SK-N-SH treated with all-trans-retinoic acid at 6 μM for 48 hours (cell line): Measurements from ENCODE around the gene PIAS1.

Source experiments
- ATAC-seq: fragments of 200-7000 bp; cut with Tn5 transposase; 3 replicates; pipeline ENCODE4 v1.9.1; 2020; ENCODE audit warnings: mild to moderate bottlenecking, moderate library complexity
- ARNTL ChIP-seq: fragments of 450-650 bp; formaldehyde crosslinking; IDR thresholded peaks from 2 replicates; pipeline ENCODE4 v1.5.0; 2020; ENCODE audit warnings: low read depth, mild to moderate bottlenecking, moderate library complexity, borderline replicate concordance
- BACH2 ChIP-seq: fragments of 250-450 bp; sonication (Bioruptor Pico); IDR thresholded peaks from 2 replicates; pipeline ENCODE4 v1.9.0; 2021; ENCODE audit warnings: mild to moderate bottlenecking, borderline replicate concordance
- CREB5 ChIP-seq: fragments of 250-450 bp; sonication (Bioruptor Pico); IDR thresholded peaks from 2 replicates; pipeline ENCODE4 v1.5.1; 2020; ENCODE audit warnings: low read depth, mild to moderate bottlenecking, moderate library complexity
- CSDC2 ChIP-seq: fragments of 250-450 bp; sonication (Bioruptor Pico); IDR thresholded peaks from 2 replicates; pipeline ENCODE4 v1.5.0; 2020; ENCODE audit warnings: mild to moderate bottlenecking, moderate library complexity
- CSRNP3 ChIP-seq: fragments of 250-450 bp; sonication (Bioruptor Pico); IDR thresholded peaks from 2 replicates; pipeline ENCODE4 v1.5.1; 2021; ENCODE audit warnings: mild to moderate bottlenecking, moderate library complexity
- ESRRG ChIP-seq: fragments of 250-450 bp; sonication (Bioruptor Pico); IDR thresholded peaks from 2 replicates; pipeline ENCODE4 v1.6.1; 2021; ENCODE audit warnings: mild to moderate bottlenecking
- GLIS3 ChIP-seq: fragments of 250-450 bp; sonication (Bioruptor Pico); IDR thresholded peaks from 2 replicates; pipeline ENCODE4 v1.5.0; 2020; ENCODE audit warnings: mild to moderate bottlenecking, moderate library complexity
- ISL1 ChIP-seq: fragments of 250-450 bp; sonication (Bioruptor Pico); IDR thresholded peaks from 2 replicates; pipeline ENCODE4 v2.1.2; 2022; ENCODE audit warnings: mild to moderate bottlenecking, moderate library complexity
- OSR1 ChIP-seq: fragments of 250-450 bp; sonication (Bioruptor Pico); IDR thresholded peaks from 2 replicates; pipeline ENCODE4 v1.8.0; 2022; ENCODE audit warnings: moderate library complexity, mild to moderate bottlenecking, inconsistent platforms
- PATZ1 ChIP-seq: fragments of 250-450 bp; sonication (Bioruptor Pico); IDR thresholded peaks from 2 replicates; pipeline ENCODE4 v1.8.0; 2020; ENCODE audit warnings: mild to moderate bottlenecking, moderate library complexity, borderline replicate concordance
- POU6F1 ChIP-seq: fragments of 250-450 bp; sonication (Bioruptor Pico); IDR thresholded peaks from 2 replicates; pipeline ENCODE4 v1.8.0; 2021; ENCODE audit warnings: low read depth, mild to moderate bottlenecking, moderate library complexity, borderline replicate concordance
- PPARA ChIP-seq: fragments of 250-450 bp; sonication (Bioruptor Pico); IDR thresholded peaks from 2 replicates; pipeline ENCODE4 v1.5.0; 2020; ENCODE audit warnings: mild to moderate bottlenecking, borderline replicate concordance
- SNAI2 ChIP-seq: fragments of 250-450 bp; sonication (Bioruptor Pico); IDR thresholded peaks from 2 replicates; pipeline ENCODE4 v1.5.0; 2020; ENCODE audit warnings: mild to moderate bottlenecking, moderate library complexity
- TCF4 ChIP-seq: fragments of 250-450 bp; sonication (Bioruptor Pico); IDR thresholded peaks from 2 replicates; pipeline ENCODE4 v1.8.0; 2021; ENCODE audit warnings: mild to moderate bottlenecking, moderate library complexity, borderline replicate concordance
- TOX ChIP-seq: fragments of 250-450 bp; sonication (Bioruptor Pico); IDR thresholded peaks from 2 replicates; pipeline ENCODE4 v1.8.0; 2021; ENCODE audit warnings: mild to moderate bottlenecking, moderate library complexity, borderline replicate concordance
- TSHZ2 ChIP-seq: fragments of 250-450 bp; sonication (Bioruptor Pico); IDR thresholded peaks from 2 replicates; pipeline ENCODE4 v1.5.0; 2020; ENCODE audit warnings: mild to moderate bottlenecking, moderate library complexity
- ZFP3 ChIP-seq: fragments of 250-450 bp; sonication (Bioruptor Pico); IDR thresholded peaks from 2 replicates; pipeline ENCODE4 v1.5.0; 2020; ENCODE audit warnings: mild to moderate bottlenecking, moderate library complexity
- ZFP30 ChIP-seq: fragments of 450-650 bp; formaldehyde crosslinking; IDR thresholded peaks from 2 replicates; pipeline ENCODE4 v1.5.0; 2022; ENCODE audit warnings: mild to moderate bottlenecking, moderate library complexity
- ZNF565 ChIP-seq: fragments of 450-650 bp; formaldehyde crosslinking; conservative IDR thresholded peaks from 2 replicates; pipeline ENCODE4 v1.5.0; 2020; ENCODE audit warnings: low read depth, mild to moderate bottlenecking, moderate library complexity
- ZNF70 ChIP-seq: fragments of 450-650 bp; formaldehyde crosslinking; IDR thresholded peaks from 2 replicates; pipeline ENCODE4 v1.5.0; 2020; ENCODE audit warnings: mild to moderate bottlenecking, moderate library complexity
- ZNF8 ChIP-seq: fragments of 450-650 bp; formaldehyde crosslinking; IDR thresholded peaks from 2 replicates; pipeline ENCODE4 v1.5.0; 2020; ENCODE audit warnings: mild to moderate bottlenecking, moderate library complexity

The PIAS1 gene

GRCh38 chr15:68059630-68060029 is 5.5 kb downstream of the PIAS1 start:
- TF ChIP-seq POU6F1 (CRISPR knock-in tag), result no peak
- no peak for TF ChIP-seq ZFP30 (CRISPR knock-in tag)
- no peak for TF ChIP-seq BACH2 (CRISPR knock-in tag)
- no peak for TF ChIP-seq PPARA (CRISPR knock-in tag)
- no peak for TF ChIP-seq CREB5
- no peak for TF ChIP-seq ZNF70 (CRISPR knock-in tag)
- no peak for TF ChIP-seq ISL1 (CRISPR knock-in tag)
- TF ChIP-seq CSDC2 (CRISPR knock-in tag), result no peak
- TF ChIP-seq ESRRG (CRISPR knock-in tag), result no peak
- TF ChIP-seq TOX, result no peak
- no peak for TF ChIP-seq TCF4 (CRISPR knock-in tag)
- no peak for TF ChIP-seq ZNF565
- TF ChIP-seq PATZ1, result no peak
- no peak for ATAC-seq

GRCh38 chr15:68061171-68061570 is 7.1 kb downstream of the PIAS1 start:
- ATAC-seq, result no peak
- no peak for TF ChIP-seq ZFP3 (CRISPR knock-in tag)
- TF ChIP-seq CSRNP3, result no peak
- no peak for TF ChIP-seq ZNF70 (CRISPR knock-in tag)
- no peak for TF ChIP-seq CREB5
- TF ChIP-seq OSR1, result no peak

- ATAC-seq, result no peak
- no peak for TF ChIP-seq SNAI2
- TF ChIP-seq PPARA (CRISPR knock-in tag), result no peak
- TF ChIP-seq GLIS3 (CRISPR knock-in tag), result no peak
- TF ChIP-seq ISL1 (CRISPR knock-in tag), result no peak
- TF ChIP-seq ARNTL (CRISPR knock-in tag), result no peak
- no peak for TF ChIP-seq CREB5
These were observed 7.5 kb downstream of the PIAS1 start for GRCh38 chr15:68061602-68062001.

GRCh38 chr15:68062214-68062613 is 8.1 kb downstream of the PIAS1 start:
- ATAC-seq, result no peak
- TF ChIP-seq GLIS3 (CRISPR knock-in tag), result no peak
- no peak for TF ChIP-seq PATZ1
- TF ChIP-seq TSHZ2, result no peak
- no peak for TF ChIP-seq ZNF70 (CRISPR knock-in tag)
- no peak for TF ChIP-seq ZNF8 (CRISPR knock-in tag)
- TF ChIP-seq ZFP3 (CRISPR knock-in tag), result no peak
- no peak for TF ChIP-seq CSDC2 (CRISPR knock-in tag)
- TF ChIP-seq OSR1, result no peak
- TF ChIP-seq ARNTL (CRISPR knock-in tag), result no peak
- TF ChIP-seq CREB5, result no peak
- no peak for TF ChIP-seq BACH2 (CRISPR knock-in tag)
- no peak for TF ChIP-seq TCF4 (CRISPR knock-in tag)
- TF ChIP-seq SNAI2, result no peak
